Activated CD4-positive, CD25-positive, alpha-beta regulatory T cell treated with anti-CD3 and anti-CD28 coated beads, Interleukin-2, amount 50 U/mL, for 16 hours (primary cell): ENCODE results near the gene ASMT.
"Not testable (repeated sequence)": the region's sequence is repeated elsewhere in the genome, so short reads cannot be mapped to it uniquely, and the experiment has no call there.

ENCODE experiments used
- DNase-seq: peaks from one replicate; pipeline ENCODE4 v3.0.0-alpha.2; 2020; ENCODE audit warnings: low read depth, low spot score

The ASMT gene

DNA sequence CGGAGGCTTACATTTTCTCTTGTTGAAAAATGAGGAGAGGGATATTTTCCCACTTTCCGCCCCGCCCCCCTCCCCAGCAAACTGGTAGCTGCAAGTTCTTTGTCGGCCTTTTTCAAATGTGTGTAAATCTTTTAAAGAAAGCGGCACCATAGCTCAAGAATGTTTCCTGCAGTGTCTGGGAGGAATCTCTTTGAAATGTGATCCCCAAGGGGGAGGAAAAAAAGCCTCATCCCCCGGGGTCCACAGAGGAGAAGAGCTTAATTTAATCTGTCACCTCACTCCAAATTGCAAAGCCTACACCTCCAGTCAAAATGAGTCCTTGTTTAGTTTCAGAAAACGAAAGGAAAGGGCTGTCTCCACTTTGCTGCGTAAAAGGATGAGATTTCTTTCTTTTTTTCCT lies 34.8 kb downstream of the ASMT start:
- no peak for DNase-seq

DNA sequence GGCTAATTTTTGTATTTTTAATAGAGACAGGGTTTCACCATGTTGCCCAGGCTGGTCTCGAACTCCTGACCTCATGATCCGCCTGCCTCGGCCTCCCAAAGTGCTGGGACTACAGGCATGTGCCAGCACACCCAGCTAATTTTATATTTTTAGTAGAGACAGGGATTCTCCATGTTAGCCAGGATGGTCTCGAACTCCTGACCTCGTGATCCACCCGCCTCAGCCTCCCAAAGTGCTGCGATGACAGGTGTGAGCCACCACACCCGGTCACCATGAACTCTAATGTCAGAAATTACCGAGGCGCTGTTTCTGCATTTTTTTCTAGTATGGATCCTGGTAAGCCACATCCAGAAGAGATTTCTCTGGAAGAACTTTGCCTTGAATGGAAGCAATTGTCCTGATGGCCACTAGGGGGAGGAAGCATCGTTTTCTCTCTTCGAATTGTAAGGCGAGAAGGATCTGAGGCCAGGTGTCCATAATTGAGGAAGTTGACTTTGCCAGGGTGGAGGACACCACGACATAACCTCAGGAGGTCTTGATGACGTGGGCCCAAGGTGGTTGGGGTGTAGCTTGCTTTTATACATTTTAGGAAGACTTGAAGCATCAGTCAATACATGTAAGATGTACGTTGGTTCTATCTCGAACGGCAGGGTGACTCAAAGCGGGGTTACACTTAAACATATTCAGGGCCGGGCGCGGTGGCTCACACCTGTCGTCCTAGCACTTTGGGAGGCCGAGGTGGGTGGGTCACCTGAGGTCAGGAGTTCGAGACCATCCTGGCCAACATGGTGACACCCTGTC lies 37.4 kb downstream of the ASMT start:
- not testable (repeated sequence) for DNase-seq

DNA sequence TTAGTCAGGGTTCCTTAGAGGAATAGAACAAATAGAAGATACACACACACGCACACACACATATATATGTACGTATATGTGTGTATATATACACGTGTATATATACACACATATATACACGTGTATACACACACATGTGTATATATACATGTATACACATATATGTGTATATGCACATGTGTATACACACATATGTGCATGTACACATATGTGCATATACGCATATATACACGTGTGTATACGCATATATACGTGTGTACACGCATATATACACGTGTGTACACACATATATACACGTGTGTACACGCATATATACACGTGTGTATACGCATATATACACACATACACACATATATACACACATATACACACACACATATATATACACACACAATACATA lies 41.5 kb downstream of the ASMT start:
- no peak for DNase-seq

DNA sequence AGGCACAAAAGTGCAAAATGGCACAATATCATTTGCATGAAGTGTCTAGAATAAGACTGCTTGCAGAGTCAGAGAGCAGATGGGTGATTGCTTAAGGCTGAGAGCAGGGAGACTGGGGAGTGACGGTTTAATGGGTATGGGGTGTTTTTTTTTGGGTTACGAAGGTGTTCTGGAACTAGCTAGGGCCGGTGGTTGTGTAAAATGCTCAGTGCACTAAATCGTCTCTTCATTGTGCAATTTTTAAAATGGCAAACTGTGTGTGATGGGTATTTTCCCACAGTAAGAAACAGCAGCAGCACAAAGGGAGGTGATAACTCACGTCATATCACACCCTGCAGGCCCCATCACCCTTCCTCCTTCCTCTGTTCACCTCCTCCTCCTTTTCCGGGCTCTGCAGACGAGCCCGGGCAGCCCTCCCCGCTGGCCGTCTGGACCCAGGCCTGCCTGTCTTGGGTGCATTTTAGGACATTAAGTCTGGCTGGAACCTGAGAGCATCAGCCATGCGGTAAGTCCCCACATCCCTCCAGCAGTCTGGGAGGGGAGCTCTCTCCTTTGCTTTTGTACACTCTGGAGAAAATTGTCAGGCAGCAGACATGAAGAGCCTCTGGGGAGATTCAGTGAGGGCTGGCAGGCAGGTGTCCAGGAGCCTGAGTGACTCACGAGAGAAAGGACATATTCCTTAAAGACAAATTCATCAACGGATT lies 42.7 kb downstream of the ASMT start:
- DNase-seq = peak; percentile 26

DNA sequence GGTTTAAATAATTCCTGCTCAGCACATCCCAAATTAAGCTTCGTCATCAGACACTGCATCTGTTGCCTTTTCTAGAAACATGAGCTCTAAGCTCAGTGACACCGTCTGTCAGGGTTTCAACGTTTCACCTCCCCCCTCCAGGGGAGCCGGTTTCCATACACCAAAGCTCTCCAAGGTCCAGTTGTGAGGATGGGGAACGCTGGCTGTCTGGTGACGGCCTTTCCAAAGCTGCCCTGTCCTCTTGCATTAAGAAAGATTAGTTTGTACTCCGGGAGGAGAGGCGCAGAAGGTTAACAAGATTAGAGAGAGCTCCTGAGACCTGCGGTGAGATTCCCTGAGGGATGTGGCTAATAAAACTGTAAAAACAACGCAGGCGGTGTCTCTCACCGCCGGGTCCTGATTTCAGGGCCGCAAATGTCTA lies 43.2 kb downstream of the ASMT start:
- DNase-seq = no peak

DNA sequence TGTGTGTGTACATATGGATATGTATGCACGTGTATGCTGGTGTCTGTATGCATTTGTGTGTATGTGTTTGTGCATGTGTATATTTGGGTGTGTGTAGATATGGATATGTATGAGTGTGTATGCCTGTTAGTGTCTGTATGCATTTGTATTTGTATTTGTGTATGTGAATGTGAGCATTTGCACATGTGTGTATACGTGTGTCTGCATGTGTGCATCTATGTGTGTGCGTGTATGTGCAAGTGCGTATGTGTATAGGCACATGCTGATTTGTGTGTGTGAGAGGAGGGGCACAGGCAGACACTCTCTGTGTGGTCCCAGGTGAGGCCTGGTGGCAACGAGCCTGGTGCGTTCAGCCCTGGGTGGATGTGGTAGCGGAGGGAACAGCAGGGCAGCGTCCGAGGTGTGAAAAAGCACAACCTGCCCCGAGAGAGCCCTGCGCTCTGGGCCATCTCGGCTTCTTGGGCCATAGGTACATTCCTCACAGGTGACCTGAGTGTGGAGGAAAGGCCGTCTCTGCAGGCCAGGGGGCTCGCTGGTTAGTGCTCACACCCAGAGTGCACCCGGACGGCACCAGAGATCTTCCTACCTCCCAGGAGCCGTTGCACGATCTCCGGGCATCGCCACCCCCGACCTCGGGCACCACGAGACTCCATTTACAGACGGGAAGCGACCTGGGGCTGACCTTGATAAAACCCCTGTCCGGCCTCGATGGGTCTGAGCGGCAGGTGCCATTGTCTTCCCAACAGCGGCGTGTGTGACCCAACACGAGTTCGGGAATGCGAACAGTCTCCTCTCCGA lies 45.0 kb downstream of the ASMT start:
- no peak for DNase-seq

DNA sequence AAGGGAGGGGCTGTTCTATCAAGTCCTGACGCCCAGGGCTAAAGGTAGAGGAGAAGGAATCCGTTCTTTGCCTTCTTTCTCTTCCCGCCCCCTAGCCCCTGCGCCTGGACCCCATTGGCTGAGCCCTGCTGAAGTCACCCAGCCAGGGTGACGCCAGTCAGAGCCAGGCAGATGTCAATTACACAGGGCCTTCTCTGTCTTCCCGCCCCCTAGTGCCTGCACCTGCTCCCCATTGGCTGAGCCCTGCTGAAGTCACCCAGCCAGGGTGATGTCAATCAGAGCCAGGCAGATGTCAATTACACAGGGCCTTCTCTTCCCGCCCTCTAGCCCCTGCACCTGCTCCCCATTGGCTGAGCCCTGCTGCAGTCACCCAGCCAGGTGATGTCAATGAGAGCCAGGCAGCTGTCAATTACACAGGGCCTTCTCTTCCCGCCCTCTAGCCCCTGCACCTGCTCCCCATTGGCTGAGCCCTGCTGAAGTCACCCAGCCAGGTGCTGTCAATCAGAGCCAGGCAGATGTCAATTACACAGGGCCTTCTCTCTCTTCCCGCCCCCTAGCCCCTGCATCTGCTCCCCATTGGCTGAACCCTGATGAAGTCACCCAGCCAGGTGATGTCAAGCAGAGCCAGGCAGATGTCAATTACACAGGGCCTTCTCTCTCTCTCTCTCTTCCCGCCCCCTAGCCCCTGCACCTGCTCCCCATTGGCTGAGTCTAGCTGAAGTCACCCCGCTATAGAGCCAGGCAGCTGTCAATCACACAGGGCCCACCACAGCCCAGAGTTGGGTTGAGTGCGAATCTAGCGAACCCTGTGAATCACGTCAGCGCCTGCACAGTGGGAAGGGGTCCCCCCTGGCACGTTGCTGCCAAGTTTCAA lies 46.4 kb downstream of the ASMT start:
- DNase-seq = peak; percentile 88

DNA sequence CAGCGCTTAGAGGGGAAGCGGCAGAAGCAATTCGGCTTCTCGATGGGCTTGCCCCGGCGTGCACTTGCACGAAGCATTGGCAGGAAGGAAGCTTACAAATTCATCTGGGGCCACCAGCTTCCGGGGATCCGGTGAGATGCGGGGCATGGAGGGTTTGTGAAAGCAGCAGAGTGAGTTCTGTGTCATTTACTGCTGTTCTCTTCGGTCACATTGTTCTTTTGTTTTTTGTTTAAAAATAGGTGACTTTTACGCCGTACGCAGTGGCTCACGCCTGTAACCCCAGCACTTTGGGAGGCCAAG lies 47.0 kb downstream of the ASMT start:
- DNase-seq = no peak

DNA sequence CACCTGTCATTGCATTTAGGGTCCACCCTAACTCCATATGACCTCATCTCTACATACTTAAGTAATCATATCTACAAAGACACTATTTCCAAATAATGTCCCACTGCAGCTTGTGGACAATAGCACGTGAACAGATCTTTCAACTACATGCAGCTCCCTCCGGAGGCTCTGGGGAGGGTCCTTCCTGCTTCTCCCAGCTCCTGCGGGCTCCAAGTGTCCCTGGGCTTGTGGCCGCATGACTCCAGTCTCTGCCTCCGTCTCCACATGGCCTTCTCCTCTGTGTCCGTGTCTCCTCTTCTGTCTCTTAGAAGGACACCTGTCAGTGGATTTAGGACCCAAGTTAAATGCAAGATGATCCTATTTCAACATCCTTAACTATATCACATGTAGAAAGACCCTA lies 52.7 kb downstream of the ASMT start:
- no peak for DNase-seq

DNA sequence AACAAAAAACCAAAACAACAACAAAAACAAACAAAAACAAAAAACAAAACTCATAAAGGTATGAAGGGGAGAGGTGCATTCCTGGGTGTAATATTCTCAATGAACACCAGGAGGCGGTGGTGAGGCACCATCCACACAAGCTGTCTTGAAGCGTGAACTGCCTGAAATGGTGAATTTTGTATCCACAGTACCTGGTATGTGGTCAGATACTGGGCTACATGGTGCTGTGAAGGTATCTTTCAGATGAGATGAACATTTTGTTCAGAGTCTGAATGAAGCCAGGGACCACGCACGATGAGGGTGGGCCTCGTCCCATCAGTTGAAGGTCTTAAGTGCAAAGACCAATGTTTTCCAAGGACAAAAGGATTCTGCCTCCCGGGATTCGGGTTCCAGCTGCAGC lies 58.5 kb downstream of the ASMT start:
- DNase-seq = no peak

DNA sequence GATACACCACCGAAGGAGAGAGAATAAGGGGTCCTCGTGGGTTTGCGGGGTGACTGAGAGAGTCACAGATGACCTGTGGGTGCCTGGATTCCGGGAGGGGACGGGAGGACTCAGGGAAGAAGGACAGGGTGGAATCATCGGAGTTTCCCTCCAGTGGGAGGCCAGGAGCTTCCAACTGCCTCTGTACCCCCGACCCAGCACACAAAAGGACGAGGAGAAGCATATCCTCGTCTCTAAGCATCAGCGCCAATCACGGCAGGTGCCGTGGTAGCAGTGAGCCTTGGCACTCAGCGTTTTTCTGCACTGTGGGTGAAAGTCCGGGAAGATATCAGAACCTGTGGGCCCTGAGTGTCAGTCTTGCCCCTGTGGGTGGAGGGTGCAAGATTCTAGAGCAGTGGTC lies 62.0 kb downstream of the ASMT start:
- no peak for DNase-seq

DNA sequence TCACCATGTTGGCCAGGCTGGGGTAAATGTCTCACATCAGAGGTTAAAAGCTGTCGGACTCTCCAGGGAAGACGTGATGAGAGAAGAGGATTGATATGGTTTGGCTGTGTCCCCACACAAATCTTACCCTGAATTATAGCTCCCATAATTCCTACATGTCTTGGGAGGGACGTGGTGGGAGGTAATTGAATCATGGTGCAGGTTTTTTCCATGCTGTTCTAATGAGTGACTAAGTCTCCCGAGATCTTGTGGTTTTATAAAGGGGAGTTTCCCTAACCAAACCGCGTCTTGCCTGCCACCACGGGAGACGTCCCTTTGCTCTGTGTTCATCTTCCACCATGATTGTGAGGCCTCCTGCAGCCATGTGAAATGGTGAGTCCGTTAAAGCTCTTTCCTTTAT lies 64.4 kb downstream of the ASMT start:
- no peak for DNase-seq

DNA sequence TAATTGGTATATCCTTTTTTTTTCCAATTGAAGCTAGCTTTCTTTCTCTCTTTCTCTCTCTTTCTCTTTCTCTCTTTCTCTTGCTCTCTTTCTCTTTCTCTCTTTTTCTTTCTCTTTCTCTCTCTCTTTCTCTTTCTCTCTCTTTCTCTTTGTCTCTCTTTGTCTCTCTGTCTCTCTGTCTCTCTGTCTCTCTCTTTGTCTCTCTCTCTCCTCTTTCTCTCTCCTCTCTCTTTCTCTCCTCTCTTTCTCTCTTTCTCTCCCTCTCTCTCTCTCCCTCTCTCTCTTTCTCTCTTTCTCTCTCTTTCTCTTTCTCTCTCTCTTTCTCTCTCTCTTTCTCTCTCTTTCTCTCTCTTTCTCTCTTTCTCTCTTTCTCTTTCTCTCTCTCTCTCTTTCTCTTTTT lies 66.6 kb downstream of the ASMT start:
- DNase-seq = no peak

DNA sequence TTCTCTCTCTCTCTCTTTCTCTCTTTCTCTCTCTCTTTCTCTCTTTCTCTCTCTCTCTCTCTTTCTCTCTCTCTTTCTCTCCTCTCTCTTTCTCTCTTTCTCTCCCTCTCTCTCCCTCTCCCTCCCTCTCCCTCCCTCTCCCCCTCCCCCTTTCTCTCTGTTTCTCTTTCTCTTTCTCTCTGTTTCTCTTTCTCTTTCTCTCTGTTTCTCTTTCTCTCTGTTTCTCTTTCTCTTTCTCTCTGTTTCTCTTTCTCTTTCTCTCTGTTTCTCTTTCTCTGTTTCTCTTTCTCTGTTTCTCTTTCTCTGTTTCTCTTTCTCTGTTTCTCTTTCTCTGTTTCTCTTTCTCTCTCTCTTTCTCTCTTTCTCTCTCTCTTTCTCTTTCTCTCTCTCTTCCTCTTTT lies 67.0 kb downstream of the ASMT start:
- DNase-seq = not testable (repeated sequence)

DNA sequence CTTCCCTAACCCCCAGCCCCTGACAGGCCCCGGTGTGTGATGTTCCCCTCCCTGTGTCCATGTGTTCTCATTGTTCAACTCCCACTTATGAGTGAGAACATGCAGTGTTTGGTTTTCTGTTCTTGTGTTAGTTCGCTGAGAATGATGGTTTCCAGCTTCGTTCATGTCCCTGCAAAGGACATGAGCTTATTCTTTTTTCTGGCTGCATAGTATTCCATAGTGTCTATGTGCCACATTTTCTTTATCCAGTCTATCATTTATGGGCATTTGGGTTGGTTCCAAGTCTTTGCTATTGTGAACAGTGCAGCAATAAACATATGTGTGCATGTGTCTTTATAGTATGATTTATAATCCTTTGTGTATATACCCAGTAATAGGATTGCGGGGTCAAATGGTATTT lies 67.6 kb downstream of the ASMT start:
- DNase-seq = not testable (repeated sequence)

DNA sequence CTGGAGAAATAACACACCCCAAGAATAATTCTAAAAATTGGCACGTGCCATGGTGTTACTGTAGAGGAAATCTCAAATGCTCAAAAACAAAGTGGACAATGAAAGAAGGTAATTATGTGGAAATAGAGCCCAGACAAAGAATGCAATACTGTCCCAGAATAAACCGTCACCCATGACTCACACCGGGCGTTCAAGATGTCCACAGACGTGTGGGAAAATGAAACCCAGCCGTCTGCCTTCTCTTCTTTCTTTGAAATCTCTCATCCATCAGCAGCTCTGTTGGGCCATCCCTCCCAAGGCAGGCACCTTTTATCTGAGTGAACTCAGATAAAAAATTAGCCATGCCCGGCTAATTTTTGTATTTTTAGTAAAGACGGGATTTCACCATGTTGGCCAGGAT lies 70.0 kb downstream of the ASMT start:
- not testable (repeated sequence) for DNase-seq

DNA sequence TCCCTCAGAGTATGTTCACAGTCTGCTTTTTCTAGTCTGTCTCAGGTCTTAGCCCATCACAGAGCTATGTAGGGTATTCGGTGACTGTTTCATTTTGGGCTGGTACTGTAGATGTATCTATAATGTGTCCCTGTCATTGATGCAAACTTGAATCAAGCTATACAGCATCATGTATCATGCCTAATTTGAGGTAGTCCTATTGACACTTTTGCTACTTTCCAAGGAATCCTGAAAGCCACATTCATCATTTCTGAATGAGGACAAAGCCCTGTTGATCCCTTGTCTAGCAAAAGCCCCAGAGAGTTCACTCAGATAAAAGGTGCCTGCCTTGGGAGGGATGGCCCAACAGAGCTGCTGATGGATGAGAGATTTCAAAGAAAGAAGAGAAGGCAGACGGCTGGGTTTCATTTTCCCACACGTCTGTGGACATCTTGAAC lies 70.6 kb downstream of the ASMT start:
- DNase-seq = not testable (repeated sequence)

DNA sequence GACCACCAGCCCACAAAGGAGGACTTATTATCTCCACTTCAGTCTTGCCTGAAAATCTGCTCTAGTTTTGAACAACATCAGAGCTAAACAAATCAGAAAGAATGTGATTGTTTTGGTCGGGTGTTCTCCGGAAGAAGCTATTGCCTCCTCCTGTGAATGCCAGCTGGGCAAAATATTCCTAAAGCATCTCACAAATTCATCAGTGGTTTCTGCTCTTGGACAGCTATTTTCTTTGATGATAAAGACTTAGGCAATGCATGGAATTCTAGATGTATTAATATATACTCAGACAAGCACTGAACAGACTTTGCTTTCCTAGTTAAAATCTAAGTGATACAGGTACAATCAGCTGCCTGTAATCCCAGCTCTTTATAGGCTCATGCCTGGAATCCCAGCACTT lies 71.8 kb downstream of the ASMT start:
- DNase-seq = no peak
